ENCODE results near the gene MLKL. TPM values are rescaled to one million over a fixed set of nuclear protein-coding genes. Genes with fewer than 3 reads are reported as not detected.

MLKL gene
- total and polyA plus RNA-seq, 2 of the 13 experiments (the other 11 are each of a cell fraction or from before 2014, with no cell fraction given), result 6.4 to 10.7 TPM

DNA sequence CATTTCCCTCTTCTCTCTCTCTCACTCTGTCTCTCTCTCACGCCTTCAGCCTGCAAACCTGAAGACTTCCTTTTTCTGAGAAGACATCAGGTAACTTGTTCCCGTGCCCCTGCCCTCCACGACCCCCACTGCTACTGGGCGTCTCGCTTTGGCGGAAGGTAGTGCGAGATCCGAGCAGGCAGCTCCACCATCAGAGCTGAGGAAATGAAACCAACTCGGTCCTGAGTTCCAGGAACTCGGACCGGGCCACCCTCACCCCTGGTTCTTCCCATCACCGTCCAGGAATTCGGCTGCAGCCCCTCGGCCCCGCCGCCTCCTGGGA is 585 bp downstream of the MLKL start:
- CTCF ChIA-PET (ENCODE audit: low intra/inter-chr PET ratio, low total read pairs), result no interaction called here
- H3K9ac ChIP-seq (ENCODE audit: insufficient read depth, low read depth, low read length), result peak overlapping the region; percentile 74
- intact Hi-C loops (cut with micrococcal nuclease; ENCODE audit: unreplicated experiment), result loop anchor here (5.0 kb wide), 1 partner anchor 762 kb away; the partner anchor contains the start of gene TMEM170A

More for the DNA sequence above, 585 bp downstream of the MLKL start:
- TF ChIP-seq TGIF2 (CRISPR knock-in tag; IDR thresholded peaks at IDR 0.05) (no peak), ARNT2 (CRISPR knock-in tag; IDR thresholded peaks at IDR 0.05; ENCODE audit: low read depth) (0 out of 2 replicates have a peak, but pooled peaks have one; percentile 4), DNMT1 (CRISPR knock-in tag; IDR thresholded peaks at IDR 0.05) (0 out of 2 replicates have a peak, but pooled peaks have one; percentile 24), MIER2 (CRISPR knock-in tag; IDR thresholded peaks at IDR 0.05) (0 out of 2 replicates have a peak, but pooled peaks have one; percentile 16), SPEN (CRISPR knock-in tag; IDR thresholded peaks at IDR 0.05; ENCODE audit: low read depth) (0 out of 2 replicates have a peak, but pooled peaks have one; percentile 30), STAT5B (CRISPR knock-in tag; IDR thresholded peaks at IDR 0.05) (no peak), ZNF468 (CRISPR knock-in tag; IDR thresholded peaks at IDR 0.05) (0 out of 2 replicates have a peak, but pooled peaks have one; percentile 87), REL (CRISPR knock-in tag; conservative IDR thresholded peaks at IDR 0.05) (no peak), BATF2 (CRISPR knock-in tag; IDR thresholded peaks at IDR 0.05) (0 out of 2 replicates have a peak, but pooled peaks have one; percentile 47), CBFB (CRISPR knock-in tag; IDR thresholded peaks at IDR 0.05) (peak; percentile 1; the same call in 1 of the 2 replicates), WIZ (CRISPR knock-in tag; IDR thresholded peaks at IDR 0.05) (peak; percentile 19; the same call in 1 of the 2 replicates), HMG20B (CRISPR knock-in tag; conservative IDR thresholded peaks at IDR 0.05) (0 out of 2 replicates have a peak, but pooled peaks have one; percentile 25), SMAD9 (CRISPR knock-in tag; IDR thresholded peaks at IDR 0.05) (0 out of 2 replicates have a peak, but pooled peaks have one; percentile 18), STAG1 (CRISPR knock-in tag; IDR thresholded peaks at IDR 0.05) (no peak), PRPF4 (IDR thresholded peaks at IDR 0.05; ENCODE audit: low read depth, low read length, poor library complexity, severe bottlenecking) (no peak), AKAP8 (CRISPR knock-in tag; IDR thresholded peaks at IDR 0.05) (0 out of 2 replicates have a peak, but pooled peaks have one; percentile 55), TEAD3 (CRISPR knock-in tag; optimal IDR thresholded peaks at IDR 0.05; ENCODE audit: borderline replicate concordance) (peak; percentile 52)
- TF ChIP-seq, protein P1, sequence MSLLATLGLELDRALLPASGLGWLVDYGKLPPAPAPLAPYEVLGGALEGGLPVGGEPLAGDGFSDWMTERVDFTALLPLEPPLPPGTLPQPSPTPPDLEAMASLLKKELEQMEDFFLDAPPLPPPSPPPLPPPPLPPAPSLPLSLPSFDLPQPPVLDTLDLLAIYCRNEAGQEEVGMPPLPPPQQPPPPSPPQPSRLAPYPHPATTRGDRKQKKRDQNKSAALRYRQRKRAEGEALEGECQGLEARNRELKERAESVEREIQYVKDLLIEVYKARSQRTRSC (CRISPR knock-in tag; IDR thresholded peaks at IDR 0.05; ENCODE audit: low read depth), result 0 out of 2 replicates have a peak, but pooled peaks have one; percentile 93
- Histone ChIP-seq H3K36me3 (replicated peaks in 1 of 2; ENCODE audit: control insufficient read depth in 1 of 2, insufficient read depth in 2 of 2, low read length in 2 of 2) (peaks cover 0 to 3% of the 10 kb centered on the region in 2 experiments; a peak in 2 of 5 replicates), H3K4me3 (replicated peaks in 1 of 3; ENCODE audit: insufficient read depth in 1 of 3, low read depth in 2 of 3, low read length in 3 of 3) (peak overlapping the region; percentile 78 to 86 (median 86)), H3K27me3 (ENCODE audit: control insufficient read depth in 1 of 2, insufficient read depth in 2 of 2, low read length in 2 of 2) (peaks cover 0 to 1% of the 10 kb centered on the region in 2 experiments; a peak in 1 of 5 replicates), H3K79me2 (ENCODE audit: insufficient read depth, low read length) (no peaks in the 10 kb centered on the region), H3K4me2 (ENCODE audit: low read depth, low read length) (peak overlapping the region; percentile 83), H4K20me1 (ENCODE audit: insufficient read depth, low read length) (no peaks in the 10 kb centered on the region), H3K4me1 (ENCODE audit: insufficient read depth, low read length) (peaks cover 37% of the 10 kb centered on the region), H2AFZ (ENCODE audit: low read length) (peak overlapping the region; percentile 97), H3K9me3 (ENCODE audit: low read length) (no peaks in the 10 kb centered on the region), H3K27ac (ENCODE audit: extremely low read length, insufficient read depth, low read length) (peak overlapping the region; percentile 53)
- BruUV-seq (replicated peaks), result no TSS peak
- DNase-seq (ENCODE audit: low spot score) (no peak), FAIRE-seq (no peak), ATAC-seq (peak; percentile 32)
- WGBS (ENCODE audit: low lambda C conversion rate), result 3% methylated on average over 13 of the region's 16 CpGs
- in situ Hi-C loops (cut with HindIII; ENCODE audit: extremely low pct_ligation_motif_present, low pct_unique_long_range_greater_than_20kb), result loop anchor here (10.0 kb wide), 1 partner anchor 115 kb away; no protein-coding TSS in a partner anchor
- POLR2A ChIA-PET, result interaction anchor here (1.3 to 3.5 kb wide), 6 partner anchors 9 to 285 kb away, joined by 3 to 22 read pairs (median 4); partner anchors contain the start of genes RFWD3 and WDR59

Data from HepG2 (cell line).